NCI-H2029 (cell line): Measurements from ENCODE around the gene CST11.

Source experiments
- DNase-seq: peaks from one replicate; lab custom pipeline; 2025; lab: John Stamatoyannopoulos, UW

CST11 gene

GRCh38 chr20:23419995-23420901 lies 32.4 kb downstream of the CST11 start:
- peak; percentile 37 for DNase-seq

- DNase-seq, result no peak
Observed at GRCh38 chr20:23419657-23419994, 33.0 kb downstream of the CST11 start.

- no peak for DNase-seq
Observed at GRCh38 chr20:23417861-23418260, 34.8 kb downstream of the CST11 start.

- DNase-seq, result no peak
Observed at GRCh38 chr20:23415959-23416583, 36.6 kb downstream of the CST11 start.

- DNase-seq, result no peak
Observed at GRCh38 chr20:23415555-23415954, 37.1 kb downstream of the CST11 start.

GRCh38 chr20:23414526-23415188 lies 38.0 kb downstream of the CST11 start:
- DNase-seq, result no peak

- no peak for DNase-seq
Observed at GRCh38 chr20:23413862-23414422, 38.7 kb downstream of the CST11 start.

- DNase-seq, result no peak
Observed at GRCh38 chr20:23412026-23412425, 40.6 kb downstream of the CST11 start.

- DNase-seq, result no peak
Observed at GRCh38 chr20:23410916-23411695, 41.6 kb downstream of the CST11 start.

GRCh38 chr20:23409800-23410199 lies 42.9 kb downstream of the CST11 start:
- no peak for DNase-seq

GRCh38 chr20:23408957-23409356 lies 43.7 kb downstream of the CST11 start:
- DNase-seq, result no peak

- DNase-seq, result no peak
Observed at GRCh38 chr20:23407781-23408464, 44.8 kb downstream of the CST11 start.

- no peak for DNase-seq
Observed at GRCh38 chr20:23406880-23407279, 45.8 kb downstream of the CST11 start.

- DNase-seq, result no peak
Observed at GRCh38 chr20:23404196-23404595, 48.5 kb downstream of the CST11 start.

GRCh38 chr20:23403751-23404150 lies 48.9 kb downstream of the CST11 start:
- DNase-seq, result no peak

GRCh38 chr20:23401051-23401450 lies 51.6 kb downstream of the CST11 start:
- no peak for DNase-seq
